ENCODE data around the gene AFDN. TPM values are rescaled to one million over a fixed set of nuclear protein-coding genes. Genes with fewer than 3 reads are reported as not detected.

The AFDN gene
- polyA plus RNA-seq, 1 experiment, result 20.4 TPM

GRCh38 chr6:167877994-167878779 is 51.5 kb downstream of the AFDN start:
- CTCF ChIA-PET, result interaction anchor here (0.7 kb wide), 1 partner anchor 89 kb away, joined by 3 read pairs; no protein-coding TSS in a partner anchor
- no peak for DNase-seq (ENCODE audit: low read depth)
- Histone ChIP-seq H3K27me3 (ENCODE audit: control insufficient read depth, insufficient read depth, low read length) (no peaks in the 10 kb centered on the region), H3K4me3 (ENCODE audit: low read depth, low read length) (no peak overlapping the region), H3K36me3 (ENCODE audit: control insufficient read depth, insufficient read depth, low read length) (no peaks in the 10 kb centered on the region)
- POLR2A ChIA-PET, result no interaction called here
- no peak for TF ChIP-seq CTCF (IDR thresholded peaks at IDR 0.05; ENCODE audit: insufficient read depth, low read depth, low read length)

GRCh38 chr6:167879612-167880011 is 52.9 kb downstream of the AFDN start:
- POLR2A ChIA-PET, result no interaction called here
- CTCF ChIA-PET, result interaction anchor here (1.0 kb wide), 1 partner anchor 28 kb away, joined by 3 read pairs; no protein-coding TSS in a partner anchor
- no peak for TF ChIP-seq CTCF (IDR thresholded peaks at IDR 0.05; ENCODE audit: insufficient read depth, low read depth, low read length)

GRCh38 chr6:167881327-167881726 is 54.6 kb downstream of the AFDN start:
- Histone ChIP-seq H3K36me3 (ENCODE audit: control insufficient read depth, insufficient read depth, low read length) (no peaks in the 10 kb centered on the region), H3K27me3 (ENCODE audit: control insufficient read depth, insufficient read depth, low read length) (no peaks in the 10 kb centered on the region), H3K4me3 (ENCODE audit: low read depth, low read length) (no peak overlapping the region)
- ChIA-PET CTCF (interaction anchor here (1.1 kb wide), 1 partner anchor 15 kb away, joined by 4 read pairs; no protein-coding TSS in a partner anchor), POLR2A (no interaction called here)
- no peak for DNase-seq (ENCODE audit: low read depth)
- no peak for TF ChIP-seq CTCF (IDR thresholded peaks at IDR 0.05; ENCODE audit: insufficient read depth, low read depth, low read length)

More at GRCh38 chr6:167879612-167880011, 52.9 kb downstream of the AFDN start:
- DNase-seq (ENCODE audit: low read depth), result no peak
- no peak overlapping the region for H3K4me3 ChIP-seq (ENCODE audit: low read depth, low read length)
- no peaks in the 10 kb centered on the region for H3K36me3 ChIP-seq (ENCODE audit: control insufficient read depth, insufficient read depth, low read length)
- no peaks in the 10 kb centered on the region for H3K27me3 ChIP-seq (ENCODE audit: control insufficient read depth, insufficient read depth, low read length)

- H3K27me3 ChIP-seq (ENCODE audit: control insufficient read depth, insufficient read depth, low read length), result no peaks in the 10 kb centered on the region
- TF ChIP-seq CTCF (IDR thresholded peaks at IDR 0.05; ENCODE audit: insufficient read depth, low read depth, low read length), result no peak
- CTCF ChIA-PET, result interaction anchor here (0.7 kb wide), 1 partner anchor 237 kb away, joined by 3 read pairs; no protein-coding TSS in a partner anchor
- DNase-seq (ENCODE audit: low read depth), result no peak
- no peak overlapping the region for H3K4me3 ChIP-seq (ENCODE audit: low read depth, low read length)
- POLR2A ChIA-PET, result no interaction called here
- no peaks in the 10 kb centered on the region for H3K36me3 ChIP-seq (ENCODE audit: control insufficient read depth, insufficient read depth, low read length)
These were observed 55.5 kb downstream of the AFDN start for GRCh38 chr6:167882244-167882643.

GRCh38 chr6:167888098-167888497 is 61.4 kb downstream of the AFDN start:
- POLR2A ChIA-PET, result no interaction called here
- H3K4me3 ChIP-seq (ENCODE audit: low read depth, low read length), result no peak overlapping the region
- CTCF ChIA-PET, result interaction anchor here (0.9 kb wide), 1 partner anchor 11 kb away, joined by 3 read pairs; no protein-coding TSS in a partner anchor
- no peaks in the 10 kb centered on the region for H3K27me3 ChIP-seq (ENCODE audit: control insufficient read depth, insufficient read depth, low read length)
- H3K36me3 ChIP-seq (ENCODE audit: control insufficient read depth, insufficient read depth, low read length), result no peaks in the 10 kb centered on the region; the same call in 1 of the 2 replicates
- no peak for DNase-seq (ENCODE audit: low read depth)
- no peak for TF ChIP-seq CTCF (IDR thresholded peaks at IDR 0.05; ENCODE audit: insufficient read depth, low read depth, low read length)
